Osteocyte (in vitro differentiated cells): ENCODE measurements around the gene CAPN6. TPM values are rescaled to one million over a fixed set of nuclear protein-coding genes. Genes with fewer than 3 reads are reported as not detected.

Source experiments
- DNase-seq: peaks from one replicate; pipeline ENCODE4 v3.0.0; 2021; ENCODE audit warnings: mixed read lengths; ENCODE audit not compliant: unreplicated experiment; ENCODE audit errors: extremely low spot score
- H3K27ac Mint-ChIP-seq: one replicate; pipeline ENCODE4 v1.8.0; 2021; ENCODE audit warnings: mild to moderate bottlenecking, mixed read lengths; ENCODE audit not compliant: unreplicated experiment
- H3K27me3 Mint-ChIP-seq: one replicate; pipeline ENCODE4 v1.8.0; 2021; ENCODE audit warnings: mixed read lengths; ENCODE audit not compliant: unreplicated experiment
- H3K36me3 Mint-ChIP-seq: one replicate; pipeline ENCODE4 v1.8.0; 2021; ENCODE audit warnings: mixed read lengths; ENCODE audit not compliant: unreplicated experiment
- H3K4me1 Mint-ChIP-seq: one replicate; pipeline ENCODE4 v1.8.0; 2021; ENCODE audit warnings: mixed read lengths; ENCODE audit not compliant: unreplicated experiment
- H3K4me3 Mint-ChIP-seq: one replicate; pipeline ENCODE4 v1.8.0; 2021; ENCODE audit warnings: mild to moderate bottlenecking, moderate library complexity, mixed read lengths; ENCODE audit not compliant: unreplicated experiment
- H3K9me3 Mint-ChIP-seq: one replicate; pipeline ENCODE4 v1.8.0; 2021; ENCODE audit warnings: mixed read lengths; ENCODE audit not compliant: unreplicated experiment
- long read RNA-seq: library from polyadenylated mRNA; unstranded; transcript quantifications from one replicate; pipeline ENCODE4 v2.0.0, GENCODE V29; 2021
- total RNA-seq: library from RNA; stranded (reverse); gene quantifications from 2 replicates; pipeline ENCODE4 v1.2.1, GENCODE V29; 2021
- TF ChIP-seq, protein P1 (sequence below): fragments of 200-600 bp; sonication (generic); IDR thresholded peaks from 2 replicates; pipeline ENCODE4 v1.5.0; 2021; ENCODE audit warnings: antibody characterized with exemption, mild to moderate bottlenecking, moderate library complexity

CAPN6 gene, protein sequence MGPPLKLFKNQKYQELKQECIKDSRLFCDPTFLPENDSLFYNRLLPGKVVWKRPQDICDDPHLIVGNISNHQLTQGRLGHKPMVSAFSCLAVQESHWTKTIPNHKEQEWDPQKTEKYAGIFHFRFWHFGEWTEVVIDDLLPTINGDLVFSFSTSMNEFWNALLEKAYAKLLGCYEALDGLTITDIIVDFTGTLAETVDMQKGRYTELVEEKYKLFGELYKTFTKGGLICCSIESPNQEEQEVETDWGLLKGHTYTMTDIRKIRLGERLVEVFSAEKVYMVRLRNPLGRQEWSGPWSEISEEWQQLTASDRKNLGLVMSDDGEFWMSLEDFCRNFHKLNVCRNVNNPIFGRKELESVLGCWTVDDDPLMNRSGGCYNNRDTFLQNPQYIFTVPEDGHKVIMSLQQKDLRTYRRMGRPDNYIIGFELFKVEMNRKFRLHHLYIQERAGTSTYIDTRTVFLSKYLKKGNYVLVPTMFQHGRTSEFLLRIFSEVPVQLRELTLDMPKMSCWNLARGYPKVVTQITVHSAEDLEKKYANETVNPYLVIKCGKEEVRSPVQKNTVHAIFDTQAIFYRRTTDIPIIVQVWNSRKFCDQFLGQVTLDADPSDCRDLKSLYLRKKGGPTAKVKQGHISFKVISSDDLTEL
- not detected in 2 replicates for total RNA-seq
- long read RNA-seq: 0 reads

DNA sequence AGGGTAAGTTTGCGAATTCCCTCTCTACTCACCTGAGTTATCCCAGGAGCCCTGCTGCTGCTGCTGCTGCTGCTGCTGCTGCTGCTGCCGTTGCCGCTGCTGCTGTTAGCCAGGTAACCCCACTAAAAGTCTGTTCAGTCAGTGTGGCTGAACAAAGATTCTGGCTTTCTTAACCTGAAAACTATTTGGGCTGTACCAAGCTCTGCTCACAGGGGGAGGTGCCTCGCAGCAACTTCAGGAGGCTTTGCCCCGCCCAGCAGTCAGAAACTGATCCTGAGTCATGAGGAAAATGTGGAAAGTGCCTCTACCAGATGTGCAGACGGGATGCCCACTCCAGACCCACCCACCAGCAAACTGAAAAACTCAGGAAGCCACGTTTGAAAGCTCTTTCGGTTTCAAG, at the start of gene CAPN6:
CAPN6 (minus strand) TSS at position 145 of the 400 bp plus-strand sequence. CDS start 6,547 bp downstream, outside the sequence.
- TF ChIP-seq, protein P1, sequence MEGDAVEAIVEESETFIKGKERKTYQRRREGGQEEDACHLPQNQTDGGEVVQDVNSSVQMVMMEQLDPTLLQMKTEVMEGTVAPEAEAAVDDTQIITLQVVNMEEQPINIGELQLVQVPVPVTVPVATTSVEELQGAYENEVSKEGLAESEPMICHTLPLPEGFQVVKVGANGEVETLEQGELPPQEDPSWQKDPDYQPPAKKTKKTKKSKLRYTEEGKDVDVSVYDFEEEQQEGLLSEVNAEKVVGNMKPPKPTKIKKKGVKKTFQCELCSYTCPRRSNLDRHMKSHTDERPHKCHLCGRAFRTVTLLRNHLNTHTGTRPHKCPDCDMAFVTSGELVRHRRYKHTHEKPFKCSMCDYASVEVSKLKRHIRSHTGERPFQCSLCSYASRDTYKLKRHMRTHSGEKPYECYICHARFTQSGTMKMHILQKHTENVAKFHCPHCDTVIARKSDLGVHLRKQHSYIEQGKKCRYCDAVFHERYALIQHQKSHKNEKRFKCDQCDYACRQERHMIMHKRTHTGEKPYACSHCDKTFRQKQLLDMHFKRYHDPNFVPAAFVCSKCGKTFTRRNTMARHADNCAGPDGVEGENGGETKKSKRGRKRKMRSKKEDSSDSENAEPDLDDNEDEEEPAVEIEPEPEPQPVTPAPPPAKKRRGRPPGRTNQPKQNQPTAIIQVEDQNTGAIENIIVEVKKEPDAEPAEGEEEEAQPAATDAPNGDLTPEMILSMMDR: no peak
- DNase-seq: no peak
- no peak within 1 kb of the TSS for H3K27ac Mint-ChIP-seq
- H3K4me3 Mint-ChIP-seq: no peak within 1 kb of the TSS
- H3K4me1 Mint-ChIP-seq: no peaks in the 10 kb centered on the region
- no peaks in the 10 kb centered on the region for H3K27me3 Mint-ChIP-seq
- H3K9me3 Mint-ChIP-seq: no peaks in the 10 kb centered on the region
- H3K36me3 Mint-ChIP-seq: no peaks in the 10 kb centered on the region

DNA sequence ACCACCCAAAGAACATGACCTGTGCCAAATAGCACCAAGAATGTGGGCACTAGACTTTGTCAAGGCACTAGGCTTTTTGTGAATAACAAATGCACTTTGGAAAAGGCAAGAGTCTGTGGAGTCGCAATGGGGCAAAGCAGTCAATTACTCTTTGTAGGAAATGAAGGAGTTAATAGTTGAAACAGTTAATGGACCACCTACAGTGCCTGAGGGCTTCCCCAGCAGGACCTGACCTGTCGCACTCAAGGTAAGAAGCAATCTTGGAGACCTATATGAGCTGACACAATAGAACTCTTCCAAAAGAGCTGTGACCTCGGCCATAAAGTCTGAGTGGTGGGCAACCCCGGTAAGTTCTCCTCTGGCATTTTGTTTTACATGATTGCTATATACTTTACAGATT, 49.2 kb upstream of the CAPN6 start:
- Mint-ChIP-seq H3K4me3 (no peak overlapping the region), H3K27me3 (no peaks in the 10 kb centered on the region), H3K4me1 (no peaks in the 10 kb centered on the region), H3K9me3 (peaks cover 12% of the 10 kb centered on the region), H3K36me3 (no peaks in the 10 kb centered on the region), H3K27ac (no peak overlapping the region)
- TF ChIP-seq, protein P1: no peak
- DNase-seq: no peak

DNA sequence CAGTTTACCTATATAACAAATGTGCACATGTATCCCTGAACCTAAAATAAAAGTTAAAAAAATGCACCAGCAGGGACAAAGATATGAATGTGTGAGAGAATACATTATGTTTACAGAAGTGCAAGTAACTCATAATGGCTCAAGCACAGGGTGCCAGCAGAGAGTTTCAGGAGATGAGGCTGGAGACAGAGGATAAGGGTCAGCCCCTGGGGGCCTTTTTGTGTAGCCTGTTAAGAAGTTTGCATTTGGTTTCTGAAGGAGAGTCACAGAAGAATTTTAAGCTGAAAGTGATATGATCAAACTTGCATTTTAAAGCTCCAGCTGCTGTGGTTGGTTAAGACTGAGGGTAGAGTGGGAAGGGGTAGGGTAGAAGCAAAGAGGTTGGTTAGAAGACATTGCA, 48.6 kb upstream of the CAPN6 start:
- Mint-ChIP-seq H3K9me3 (peaks cover 16% of the 10 kb centered on the region), H3K36me3 (no peaks in the 10 kb centered on the region), H3K4me3 (no peak overlapping the region), H3K27me3 (no peaks in the 10 kb centered on the region), H3K27ac (no peak overlapping the region), H3K4me1 (no peaks in the 10 kb centered on the region)
- TF ChIP-seq, protein P1: no peak
- no peak for DNase-seq

DNA sequence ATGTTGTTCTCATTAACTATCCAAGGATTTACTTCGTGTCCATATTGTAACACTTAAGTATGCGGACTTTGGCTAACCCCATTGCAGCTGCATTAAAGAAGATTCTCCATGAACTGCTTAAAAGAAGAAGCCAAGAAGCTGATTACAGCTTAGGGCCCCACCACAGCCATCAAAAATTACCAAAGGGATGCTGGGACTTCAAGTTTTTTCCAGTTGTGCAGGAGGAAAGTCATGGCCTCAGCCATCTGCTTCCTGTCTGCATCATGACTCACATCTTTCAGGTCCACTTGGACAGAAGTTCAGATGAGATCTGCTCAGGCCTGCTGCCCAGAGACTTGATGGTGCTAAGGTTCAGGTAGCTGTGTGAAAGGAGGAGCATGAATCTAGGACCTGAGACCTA, 38.8 kb upstream of the CAPN6 start:
- H3K4me3 Mint-ChIP-seq: no peak overlapping the region
- DNase-seq: no peak
- no peak overlapping the region for H3K27ac Mint-ChIP-seq
- no peaks in the 10 kb centered on the region for H3K36me3 Mint-ChIP-seq
- no peaks in the 10 kb centered on the region for H3K4me1 Mint-ChIP-seq
- TF ChIP-seq, protein P1: no peak
- no peaks in the 10 kb centered on the region for H3K27me3 Mint-ChIP-seq
- H3K9me3 Mint-ChIP-seq: peaks cover under 1% of the 10 kb centered on the region

DNA sequence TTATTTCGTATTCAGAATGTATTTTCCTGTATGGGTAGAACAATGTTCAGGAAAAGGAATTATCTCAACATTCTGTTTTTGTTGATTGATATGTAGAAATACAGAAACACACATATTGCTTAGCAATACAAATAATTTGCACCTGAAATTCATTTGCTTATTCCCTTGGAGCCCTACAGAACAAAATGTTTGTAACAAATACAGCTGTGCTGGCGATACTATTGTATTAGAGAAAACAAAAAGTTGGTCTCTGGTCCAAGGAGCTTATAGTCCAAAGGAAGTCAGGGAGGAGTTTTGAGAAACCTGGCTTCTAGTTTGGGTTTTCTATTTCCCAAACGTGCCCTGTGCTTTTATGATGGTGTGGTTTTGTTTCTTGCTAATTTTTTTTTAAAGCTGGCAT, 37.8 kb upstream of the CAPN6 start:
- Mint-ChIP-seq H3K36me3 (no peaks in the 10 kb centered on the region), H3K9me3 (no peaks in the 10 kb centered on the region), H3K27ac (no peak overlapping the region), H3K4me3 (no peak overlapping the region), H3K27me3 (no peaks in the 10 kb centered on the region), H3K4me1 (no peaks in the 10 kb centered on the region)
- TF ChIP-seq, protein P1: no peak
- DNase-seq: no peak
